Activated T-cell treated with anti-CD3 and anti-CD28 coated beads, Interleukin-2, amount 50 U/mL, for 1 hour (primary cell): ENCODE measurements around the gene LETM1.
"Not testable (repeated sequence)": the region's sequence is repeated elsewhere in the genome, so short reads cannot be mapped to it uniquely, and the experiment has no call there.

ENCODE experiments used
- DNase-seq: peaks from one replicate; pipeline ENCODE4 v3.0.0-alpha.2; 2020

Gene LETM1

GRCh38 chr4:1851160-1851559, 4.8 kb downstream of the LETM1 start:
- DNase-seq, result no peak

DNA sequence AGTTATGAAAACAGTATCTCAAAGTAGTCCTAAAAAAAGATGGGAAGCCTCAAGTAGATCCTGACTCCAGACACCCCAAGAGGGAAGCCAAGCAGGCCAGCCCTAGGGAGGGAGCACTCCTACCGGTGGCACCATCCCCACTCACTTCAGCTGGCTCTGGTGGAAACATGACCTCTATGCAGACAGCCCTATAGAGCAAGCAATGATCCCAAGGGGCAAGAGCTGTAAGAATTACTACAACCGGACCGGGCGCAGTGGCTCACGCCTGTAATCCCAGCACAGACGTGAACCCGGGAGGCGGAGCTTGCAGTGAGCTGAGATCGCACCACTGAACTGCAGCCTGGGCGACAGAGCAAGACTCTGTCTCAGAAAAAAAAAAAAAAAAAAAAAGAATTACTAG, 5.7 kb downstream of the LETM1 start:
- no peak for DNase-seq

DNA sequence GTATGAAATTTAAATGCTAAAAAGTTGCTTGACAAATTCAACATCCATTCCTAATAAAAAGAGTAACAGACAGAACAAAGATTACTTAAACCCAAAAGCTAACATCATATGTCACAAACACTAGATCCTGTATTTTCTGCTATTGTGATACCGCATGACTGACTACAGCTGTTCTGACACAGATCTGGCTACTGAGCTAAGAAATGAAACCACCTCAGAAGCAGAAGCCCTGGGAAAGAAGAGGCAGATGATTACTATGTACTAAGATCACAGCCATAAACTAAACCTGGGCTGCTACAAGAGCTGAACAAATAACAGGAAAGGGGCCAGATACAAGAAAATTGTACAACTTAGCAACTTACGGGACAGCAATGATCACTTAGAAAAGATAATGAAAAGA, 9.4 kb downstream of the LETM1 start:
- DNase-seq, result no peak

- DNase-seq, result not testable (repeated sequence)
These were observed 11.3 kb downstream of the LETM1 start for GRCh38 chr4:1844618-1845017.

- DNase-seq, result no peak
These were observed 12.1 kb downstream of the LETM1 start for GRCh38 chr4:1843852-1844251.

DNA sequence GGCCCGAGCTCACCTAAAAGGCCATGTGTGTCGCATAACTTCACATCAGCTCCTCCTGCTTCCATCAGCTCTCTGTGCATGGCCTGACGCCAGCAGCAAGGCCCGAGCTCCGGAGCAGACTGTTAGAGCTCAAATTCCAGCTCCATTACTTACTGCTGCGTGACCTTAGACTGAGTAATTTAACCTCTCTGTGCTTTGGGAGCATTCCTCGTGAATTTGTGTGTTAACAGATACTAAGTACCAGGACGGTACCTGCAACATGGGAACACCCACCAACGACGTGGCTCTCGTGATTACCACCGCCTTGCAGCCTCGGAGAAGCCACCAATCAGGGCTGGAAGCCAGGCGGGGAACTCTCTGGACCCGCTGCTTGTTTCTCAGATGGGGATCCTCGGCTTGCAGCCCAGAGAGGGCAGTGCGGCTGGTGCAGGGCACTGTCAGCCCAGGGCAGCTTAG, 12.9 kb downstream of the LETM1 start:
- DNase-seq, result no peak

DNA sequence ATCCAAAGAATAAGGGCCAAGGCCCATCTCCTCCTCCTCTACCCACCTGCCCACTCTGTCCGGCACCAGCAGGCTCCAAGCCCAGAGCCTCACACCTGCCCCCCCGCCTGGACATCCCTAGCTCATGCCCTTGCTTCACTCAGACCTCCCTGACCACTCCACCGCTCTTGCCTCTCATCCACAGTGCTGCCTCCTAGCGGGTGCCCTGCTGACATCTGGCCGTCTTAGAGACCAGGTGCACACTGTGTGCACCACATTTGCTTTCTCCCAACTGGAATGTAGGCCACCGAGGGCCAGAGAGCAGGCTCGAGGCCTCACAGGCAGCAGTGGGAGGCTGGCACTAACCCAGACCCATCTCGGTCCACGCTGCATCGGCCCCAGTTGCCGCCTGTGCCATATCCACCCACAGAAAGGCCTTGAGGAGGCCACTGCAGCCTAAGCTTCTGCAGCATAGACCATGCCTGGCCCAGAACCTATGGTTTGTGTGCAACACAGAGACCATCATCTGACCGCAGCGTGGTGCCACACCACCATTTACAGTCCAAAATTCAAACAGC, 13.5 kb downstream of the LETM1 start:
- DNase-seq, result no peak

GRCh38 chr4:1841887-1842210, 14.1 kb downstream of the LETM1 start:
- DNase-seq, result no peak

GRCh38 chr4:1841201-1841886, 14.6 kb downstream of the LETM1 start:
- no peak for DNase-seq

DNA sequence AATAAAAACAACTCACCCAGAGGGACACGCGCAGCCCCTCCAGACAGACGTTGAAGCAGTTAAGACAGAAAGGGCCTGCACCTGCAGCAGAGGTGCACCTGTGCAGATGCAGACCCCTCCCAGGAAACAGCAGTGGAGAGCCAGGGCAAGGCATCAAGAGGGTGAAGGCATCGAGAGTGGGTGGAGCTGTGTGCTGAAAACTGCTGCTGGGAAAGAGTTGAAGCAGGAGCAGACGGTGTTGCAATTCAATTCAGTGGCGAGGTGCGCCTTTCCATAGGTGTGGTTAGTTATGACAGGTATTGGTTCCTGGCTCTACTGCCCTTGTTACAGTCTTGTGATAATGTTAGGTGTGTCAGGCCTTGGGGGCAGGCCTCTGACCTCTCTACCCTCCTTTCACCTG, 16.7 kb downstream of the LETM1 start:
- no peak for DNase-seq

- DNase-seq, result no peak
These were observed 18.9 kb downstream of the LETM1 start for GRCh38 chr4:1837069-1837468.

GRCh38 chr4:1836650-1837049, 19.3 kb downstream of the LETM1 start:
- no peak for DNase-seq

GRCh38 chr4:1835836-1836235, 20.1 kb downstream of the LETM1 start:
- not testable (repeated sequence) for DNase-seq

DNA sequence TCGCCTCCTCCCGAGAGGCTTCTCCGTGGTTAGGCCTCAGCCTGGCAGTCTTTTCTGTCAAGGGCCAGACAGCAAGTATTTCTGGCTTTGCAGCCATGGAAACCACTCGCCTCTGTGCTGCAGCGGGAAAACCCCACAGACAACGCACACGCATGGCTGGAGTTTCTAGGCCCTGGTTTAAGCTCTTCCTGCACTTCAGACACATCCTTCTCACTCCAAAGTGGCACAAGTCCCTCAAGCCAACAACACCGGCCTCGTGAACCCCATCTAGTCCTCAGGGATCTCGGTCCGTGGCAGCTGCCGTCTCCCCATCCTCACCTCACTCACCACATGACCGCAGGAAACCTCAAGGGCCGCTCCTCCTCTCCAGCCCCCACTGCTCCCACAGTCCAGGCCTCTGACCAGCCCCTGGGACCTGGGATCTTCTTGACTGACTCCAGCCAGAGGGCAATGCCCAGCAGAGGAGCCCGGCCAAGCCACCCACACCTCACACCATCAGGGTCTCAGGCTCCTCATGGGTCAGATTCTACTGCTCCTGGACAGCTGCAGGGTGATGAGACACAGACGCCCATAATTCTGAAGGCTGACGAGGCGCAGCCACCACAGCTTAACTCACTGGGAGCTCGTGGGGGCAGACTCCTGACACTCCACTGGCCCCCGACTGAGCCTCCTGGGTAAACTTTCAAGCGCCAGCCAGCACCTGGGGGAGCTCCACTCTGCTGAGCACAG, 21.7 kb downstream of the LETM1 start:
- DNase-seq, result no peak

- no peak for DNase-seq
These were observed 22.5 kb downstream of the LETM1 start for GRCh38 chr4:1833307-1834046.

- DNase-seq, result no peak
These were observed 23.3 kb downstream of the LETM1 start for GRCh38 chr4:1832690-1833089.

- no peak for DNase-seq
These were observed 24.6 kb downstream of the LETM1 start for GRCh38 chr4:1831331-1831730.

DNA sequence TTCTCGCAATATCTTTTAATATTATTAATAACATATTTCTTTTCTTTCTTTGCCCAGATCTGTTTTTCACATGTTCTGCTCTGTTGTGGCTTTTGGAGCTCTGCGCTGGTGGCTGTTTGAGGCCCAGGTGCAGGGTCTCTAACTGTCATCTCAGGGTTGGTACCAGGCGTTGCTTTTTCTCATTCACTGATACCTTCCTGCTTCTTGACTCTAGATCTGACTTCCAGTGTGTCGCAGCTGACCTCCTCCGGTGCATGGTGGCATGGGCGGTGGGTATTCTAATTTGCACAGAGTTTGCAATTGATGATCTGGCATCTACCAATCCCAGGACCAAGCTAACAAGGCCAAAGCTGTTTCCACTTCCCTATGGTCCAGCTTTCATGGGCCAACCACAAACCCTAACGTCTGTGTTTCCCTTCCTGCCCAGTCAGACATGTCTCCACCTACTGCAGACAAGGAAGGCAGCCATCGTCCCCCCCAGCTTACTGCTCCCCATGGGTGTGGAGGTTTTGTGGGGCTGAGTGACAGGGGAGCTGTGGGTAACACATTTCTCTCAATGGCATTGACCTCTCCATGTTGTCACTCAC, 25.2 kb downstream of the LETM1 start:
- DNase-seq, result no peak

- no peak for DNase-seq
These were observed 25.7 kb downstream of the LETM1 start for GRCh38 chr4:1830234-1830633.

- no peak for DNase-seq
These were observed 29.2 kb downstream of the LETM1 start for GRCh38 chr4:1826531-1827350.

- no peak for DNase-seq
These were observed 30.6 kb downstream of the LETM1 start for GRCh38 chr4:1825326-1825725.

- no peak for DNase-seq
These were observed 31.2 kb downstream of the LETM1 start for GRCh38 chr4:1824746-1825145.
